GM21367 (cell line): ENCODE data around the gene KIZ.

Source experiments
- ATAC-seq: cut with Tn5 transposase; IDR thresholded peaks from one replicate; pipeline ENCODE4 v1.9.1; 2021; ENCODE audit not compliant: unreplicated experiment

Gene KIZ

DNA sequence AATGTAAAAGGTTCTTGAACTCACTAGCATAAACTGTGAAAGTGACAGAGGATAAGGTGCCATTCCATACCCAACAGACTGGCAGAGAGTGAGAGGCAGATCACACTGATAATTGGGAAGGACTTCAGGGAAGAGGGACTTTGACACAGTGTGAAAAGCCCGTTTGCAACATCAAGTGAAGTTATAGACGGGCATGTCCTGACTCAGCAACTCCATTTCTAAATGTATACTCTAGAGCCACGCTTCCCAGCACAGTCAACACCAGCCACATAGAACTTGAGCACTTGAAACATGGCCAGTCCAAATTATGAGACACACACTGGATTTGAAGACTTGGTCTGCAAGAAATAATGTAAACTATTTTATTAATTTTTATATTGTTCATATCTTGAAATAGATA lies 131.3 kb downstream of the KIZ start:
- ATAC-seq = no peak

DNA sequence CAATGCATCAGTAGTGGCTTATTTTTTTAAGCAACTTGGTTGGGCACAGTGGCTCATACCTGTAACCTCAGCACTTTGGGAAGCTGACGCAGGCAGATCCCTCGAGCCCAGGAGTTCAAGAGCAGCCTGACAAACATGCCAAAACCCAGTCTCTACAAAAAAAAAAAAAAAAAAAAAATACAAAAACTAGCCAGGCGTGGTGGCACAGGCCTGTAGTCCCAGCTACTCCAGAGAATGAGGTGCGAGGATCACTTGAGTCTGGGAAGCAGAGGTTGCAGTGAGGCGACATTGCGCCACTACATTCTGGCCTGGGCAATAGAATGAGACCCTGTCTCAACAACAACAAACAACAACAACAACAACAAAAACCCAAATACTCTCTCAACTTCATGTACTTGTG lies 132.5 kb downstream of the KIZ start:
- ATAC-seq = no peak

DNA sequence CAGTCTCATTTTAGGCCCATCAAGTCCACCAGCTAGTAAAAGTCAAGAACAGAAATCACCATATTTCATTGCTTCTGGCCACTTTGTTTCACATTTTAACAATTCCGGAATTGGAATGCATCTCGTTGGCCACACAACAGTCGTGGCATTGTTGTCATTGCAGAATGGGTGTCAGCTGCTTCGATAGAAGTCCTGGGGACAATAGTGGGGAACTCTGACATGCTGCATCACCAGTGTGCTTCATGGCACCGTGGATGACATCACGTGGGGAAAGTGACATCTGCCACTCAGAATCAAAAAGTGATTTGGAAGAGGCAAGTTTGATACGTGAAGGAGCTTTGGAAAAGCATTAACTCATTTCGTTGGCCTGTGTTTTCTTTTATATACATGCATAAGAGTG lies 133.5 kb downstream of the KIZ start:
- no peak for ATAC-seq

DNA sequence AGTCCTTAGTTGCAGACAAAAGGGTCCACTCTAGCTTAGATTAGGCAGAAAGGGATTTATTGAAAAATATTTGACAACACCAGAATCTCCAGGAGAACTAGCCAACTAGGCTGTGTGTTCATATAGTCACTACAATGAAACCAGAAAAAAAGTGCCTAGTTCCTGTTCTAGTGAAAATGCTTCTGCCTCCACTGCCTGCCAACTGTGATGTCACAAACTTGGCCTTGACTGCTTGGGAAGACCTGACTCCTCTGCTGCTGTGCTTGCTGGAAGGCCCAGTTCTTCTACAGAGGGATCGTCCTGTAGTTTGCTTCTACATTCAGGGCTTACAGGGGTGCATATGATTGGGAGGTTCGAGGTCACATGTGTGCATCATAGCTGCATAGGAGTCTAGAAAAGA lies 136.9 kb downstream of the KIZ start:
- ATAC-seq = no peak

- ATAC-seq = no peak
Observed at GRCh38 chr20:21265261-21266190, 139.6 kb downstream of the KIZ start.

DNA sequence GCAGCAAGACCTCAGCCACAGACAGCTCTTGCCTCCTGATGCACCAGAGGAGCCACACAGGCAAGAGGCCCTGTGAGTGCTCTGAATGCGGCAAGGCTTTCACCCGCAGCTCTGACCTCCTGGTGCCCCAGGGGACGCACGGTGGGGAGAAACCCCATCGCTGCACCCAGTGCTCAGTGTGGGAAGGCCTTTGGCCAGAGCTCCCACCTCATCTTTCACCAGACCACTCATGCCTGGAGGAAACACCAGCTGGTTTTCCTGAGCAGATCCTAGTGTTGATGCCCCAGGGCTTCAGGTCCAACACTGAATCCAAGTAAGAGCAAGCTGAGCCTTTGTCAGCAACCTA lies 140.3 kb downstream of the KIZ start:
- no peak for ATAC-seq

GRCh38 chr20:21269772-21270171 lies 143.9 kb downstream of the KIZ start:
- no peak for ATAC-seq

- ATAC-seq = no peak
Observed at GRCh38 chr20:21270806-21271205, 144.9 kb downstream of the KIZ start.

DNA sequence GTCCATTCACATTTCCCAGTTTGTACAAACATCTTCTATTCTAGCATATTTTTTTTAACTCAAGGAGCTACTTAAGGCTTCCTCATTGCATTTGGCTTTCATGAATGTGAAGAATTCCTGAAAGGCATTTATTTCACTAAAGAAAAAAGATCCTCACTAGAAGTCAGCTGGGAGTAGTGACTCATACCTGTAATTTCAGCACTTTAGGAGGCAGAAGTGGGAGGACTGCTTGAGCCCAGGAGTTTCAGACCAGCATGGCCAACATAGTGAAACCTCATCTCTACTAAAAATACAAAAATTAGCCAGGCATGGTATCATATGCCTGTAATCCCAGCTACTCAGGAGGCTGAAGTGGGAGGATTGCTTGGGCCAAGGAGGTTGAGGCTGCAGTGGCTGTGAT lies 146.4 kb downstream of the KIZ start:
- peak; percentile 43 for ATAC-seq

DNA sequence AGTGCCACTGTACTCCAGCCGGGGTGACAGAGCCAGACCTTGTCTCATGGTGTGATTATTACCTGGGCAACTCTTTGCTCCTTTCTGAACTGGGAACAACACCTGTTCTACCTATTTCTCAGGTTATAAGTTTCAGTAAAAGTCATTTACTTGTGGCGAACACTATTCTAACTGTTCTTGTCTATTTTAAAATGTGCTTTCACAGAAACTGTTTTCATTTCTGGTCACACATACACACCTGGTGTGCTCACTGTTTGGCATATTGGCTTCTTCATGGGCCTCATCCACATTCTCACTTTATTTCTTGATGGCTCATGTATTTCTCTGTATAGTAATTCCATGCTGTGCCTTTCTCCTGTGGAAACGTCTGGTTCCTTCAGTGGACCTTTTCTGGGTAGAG lies 146.8 kb downstream of the KIZ start:
- peak; percentile 51 for ATAC-seq

- ATAC-seq = no peak
Observed at GRCh38 chr20:21273755-21274386, 148.0 kb downstream of the KIZ start.

GRCh38 chr20:21278829-21279228 lies 152.9 kb downstream of the KIZ start:
- ATAC-seq = no peak

DNA sequence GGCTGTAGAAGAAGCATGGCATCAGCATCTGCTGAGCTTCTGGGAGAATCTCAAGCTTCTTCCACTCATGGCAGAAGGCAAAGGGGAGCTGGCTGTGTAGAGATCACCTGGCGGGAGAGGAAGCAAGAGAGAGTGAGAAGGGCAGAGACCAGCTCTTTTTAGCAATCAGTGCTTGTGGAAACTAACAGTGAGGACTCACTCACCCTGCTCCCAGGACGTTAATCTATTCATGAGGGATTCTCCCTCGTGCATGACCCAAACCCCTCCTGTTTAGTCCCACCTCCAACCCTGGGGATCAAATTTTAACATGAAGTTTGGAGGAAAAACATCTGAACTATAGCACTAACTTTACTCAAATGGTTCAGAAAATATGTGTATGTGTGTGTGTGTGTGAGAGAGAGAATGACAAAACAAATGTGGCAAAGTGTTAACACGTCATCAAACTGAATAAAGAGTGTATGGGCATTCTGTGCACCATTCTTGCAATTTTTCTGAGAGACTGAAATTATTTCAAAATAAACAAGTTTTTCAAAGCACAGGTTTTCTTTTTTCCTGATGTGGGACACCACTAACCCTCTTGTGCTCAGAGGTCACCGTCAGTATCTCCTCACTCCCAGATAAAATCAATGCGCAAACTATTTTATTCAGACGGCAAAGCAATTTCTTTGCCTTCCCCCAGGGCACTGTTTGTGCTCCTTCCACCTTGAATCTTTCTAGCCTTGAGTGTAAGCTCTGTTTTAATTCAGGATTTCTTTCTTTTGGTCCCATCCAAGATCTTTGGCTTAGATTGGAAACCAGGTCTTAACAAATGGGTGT lies 154.0 kb downstream of the KIZ start:
- ATAC-seq = no peak

GRCh38 chr20:21280522-21281016 lies 154.7 kb downstream of the KIZ start:
- no peak for ATAC-seq

GRCh38 chr20:21286775-21287174 lies 160.9 kb downstream of the KIZ start:
- ATAC-seq = no peak

DNA sequence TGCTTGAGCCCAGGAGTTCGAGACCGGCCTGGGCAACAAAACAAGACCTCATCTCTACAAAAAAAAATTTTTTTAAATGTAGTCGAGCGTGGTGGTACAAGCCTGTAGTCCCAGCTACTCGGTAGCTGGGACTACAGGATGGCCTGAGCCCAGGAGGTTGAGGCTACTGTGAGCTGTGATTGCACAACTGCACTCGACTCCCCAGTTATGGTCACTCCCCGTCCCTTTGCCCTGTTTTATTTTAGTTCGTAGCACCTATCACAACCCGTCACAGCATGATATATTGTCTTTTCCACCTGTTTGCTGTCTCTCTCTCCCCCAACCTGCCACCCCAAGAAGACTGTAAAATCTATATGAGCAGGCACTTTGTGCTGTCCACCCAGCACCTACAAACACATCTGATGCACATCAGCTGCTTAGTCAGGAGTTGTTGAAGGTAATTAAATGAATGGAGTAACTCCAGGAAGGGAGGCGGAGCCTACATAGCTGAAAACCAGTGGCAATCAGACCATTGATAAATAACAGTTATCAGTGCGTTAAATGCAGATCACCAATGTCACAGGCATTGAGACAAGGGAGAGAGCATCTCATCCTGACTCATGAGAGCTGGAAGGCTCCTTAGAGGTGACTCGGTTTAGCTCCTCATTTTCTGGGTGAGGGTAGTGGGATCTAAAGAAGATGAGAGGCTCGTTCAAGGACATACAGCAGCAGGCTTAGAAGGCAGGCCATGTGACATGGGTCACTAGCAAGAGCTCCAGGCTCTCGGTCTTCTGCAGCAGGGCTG lies 162.9 kb downstream of the KIZ start:
- ATAC-seq = no peak

GRCh38 chr20:21289651-21290050 lies 163.8 kb downstream of the KIZ start:
- ATAC-seq = no peak

DNA sequence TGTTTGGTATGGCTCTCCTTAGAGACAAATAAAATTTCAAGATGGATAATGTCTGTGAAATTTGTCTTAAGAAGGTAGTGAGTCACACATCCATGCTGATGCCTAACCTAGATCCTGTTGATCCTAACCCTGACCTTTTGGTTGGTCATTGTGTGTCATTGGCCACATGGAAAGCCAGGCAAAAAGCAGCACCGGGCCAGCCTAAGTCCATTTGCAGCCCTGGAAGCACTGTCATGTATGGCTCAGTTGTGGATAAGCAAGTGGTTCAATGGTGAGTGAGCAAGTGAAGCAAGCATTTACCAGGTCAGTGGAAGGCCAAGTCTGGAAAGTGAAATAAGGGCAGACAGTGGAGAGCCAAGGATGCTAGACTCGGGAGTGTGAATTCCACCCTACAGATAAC lies 165.1 kb downstream of the KIZ start:
- ATAC-seq = no peak

DNA sequence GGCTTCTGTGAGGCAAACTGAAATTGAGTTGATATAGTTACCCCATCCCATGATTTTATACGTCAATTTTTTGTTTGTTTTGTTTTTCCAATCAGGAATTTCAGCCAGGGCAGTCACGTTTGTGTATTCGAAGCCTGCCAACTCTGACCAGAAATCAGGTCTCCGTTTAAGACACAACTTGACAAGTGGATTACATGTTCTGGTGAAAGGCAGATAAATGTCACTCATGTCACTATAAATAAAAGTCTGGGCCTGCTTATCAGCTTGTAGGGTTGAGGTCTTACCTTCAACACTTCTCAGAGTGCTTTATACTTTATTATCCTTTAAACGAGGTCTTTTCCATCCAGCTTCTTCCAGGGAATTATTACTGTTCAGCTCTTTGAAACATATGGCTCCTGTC lies 168.9 kb downstream of the KIZ start:
- ATAC-seq = no peak
